Measurements from ENCODE around the gene ITGAX.

- TF ChIP-seq POLR2A (IDR thresholded peaks at IDR 0.05; ENCODE audit: low read length) (no peak), GATA1 (IDR thresholded peaks at IDR 0.05; ENCODE audit: low read depth, low read length) (no peak)
Observed at GRCh38 chr16:31373235-31373634, 18.3 kb downstream of the ITGAX start.
